ENCODE results near the gene MBNL2.

MBNL2 gene

GRCh38 chr13:97364827-97365226 lies 142.7 kb downstream of the MBNL2 start:
- H3K4me3 Mint-ChIP-seq, result no peak overlapping the region
- H3K9me3 Mint-ChIP-seq, result no peaks in the 10 kb centered on the region
- H3K36me3 Mint-ChIP-seq (ENCODE audit: low read depth), result peaks cover 3% of the 10 kb centered on the region
- peaks cover 10% of the 10 kb centered on the region for H3K4me1 Mint-ChIP-seq (ENCODE audit: low read depth)
- H3K27me3 Mint-ChIP-seq (ENCODE audit: low read depth), result no peaks in the 10 kb centered on the region
- no peak overlapping the region for H3K27ac Mint-ChIP-seq

- Mint-ChIP-seq H3K4me3 (no peak overlapping the region), H3K36me3 (ENCODE audit: low read depth) (peaks cover 3% of the 10 kb centered on the region), H3K27ac (no peak overlapping the region), H3K27me3 (ENCODE audit: low read depth) (no peaks in the 10 kb centered on the region), H3K4me1 (ENCODE audit: low read depth) (peaks cover 10% of the 10 kb centered on the region), H3K9me3 (no peaks in the 10 kb centered on the region)
These were observed 144.1 kb downstream of the MBNL2 start for GRCh38 chr13:97366172-97366688.

GRCh38 chr13:97367016-97367822 lies 145.1 kb downstream of the MBNL2 start:
- H3K4me3 Mint-ChIP-seq, result no peak overlapping the region
- peaks cover 3% of the 10 kb centered on the region for H3K36me3 Mint-ChIP-seq (ENCODE audit: low read depth)

GRCh38 chr13:97369261-97369893 lies 147.2 kb downstream of the MBNL2 start:
- Mint-ChIP-seq H3K27me3 (ENCODE audit: low read depth) (no peaks in the 10 kb centered on the region), H3K4me1 (ENCODE audit: low read depth) (peaks cover 10% of the 10 kb centered on the region), H3K9me3 (no peaks in the 10 kb centered on the region), H3K4me3 (peak overlapping the region; percentile 83), H3K36me3 (ENCODE audit: low read depth) (no peaks in the 10 kb centered on the region), H3K27ac (peak overlapping the region; percentile 85)

More at GRCh38 chr13:97367016-97367822, 145.1 kb downstream of the MBNL2 start:
- Mint-ChIP-seq H3K27me3 (ENCODE audit: low read depth) (no peaks in the 10 kb centered on the region), H3K9me3 (no peaks in the 10 kb centered on the region), H3K4me1 (ENCODE audit: low read depth) (peaks cover 10% of the 10 kb centered on the region), H3K27ac (no peak overlapping the region)

- Mint-ChIP-seq H3K4me1 (ENCODE audit: low read depth) (peaks cover 10% of the 10 kb centered on the region), H3K27me3 (ENCODE audit: low read depth) (no peaks in the 10 kb centered on the region), H3K27ac (no peak overlapping the region), H3K9me3 (no peaks in the 10 kb centered on the region), H3K36me3 (ENCODE audit: low read depth) (no peaks in the 10 kb centered on the region), H3K4me3 (no peak overlapping the region)
These were observed 149.5 kb downstream of the MBNL2 start for GRCh38 chr13:97371486-97372109.

- H3K4me1 Mint-ChIP-seq (ENCODE audit: low read depth), result peaks cover 8% of the 10 kb centered on the region
These were observed 150.8 kb downstream of the MBNL2 start for GRCh38 chr13:97372936-97373335.

GRCh38 chr13:97373787-97374186 lies 151.7 kb downstream of the MBNL2 start:
- H3K27ac Mint-ChIP-seq, result no peak overlapping the region
- no peaks in the 10 kb centered on the region for H3K9me3 Mint-ChIP-seq
- no peaks in the 10 kb centered on the region for H3K27me3 Mint-ChIP-seq (ENCODE audit: low read depth)
- H3K4me1 Mint-ChIP-seq (ENCODE audit: low read depth), result peaks cover 6% of the 10 kb centered on the region
- no peaks in the 10 kb centered on the region for H3K36me3 Mint-ChIP-seq (ENCODE audit: low read depth)
- H3K4me3 Mint-ChIP-seq, result no peak overlapping the region

More at GRCh38 chr13:97372936-97373335, 150.8 kb downstream of the MBNL2 start:
- Mint-ChIP-seq H3K27ac (no peak overlapping the region), H3K4me3 (no peak overlapping the region), H3K9me3 (no peaks in the 10 kb centered on the region), H3K36me3 (ENCODE audit: low read depth) (no peaks in the 10 kb centered on the region), H3K27me3 (ENCODE audit: low read depth) (no peaks in the 10 kb centered on the region)

GRCh38 chr13:97376981-97377380 lies 154.8 kb downstream of the MBNL2 start:
- Mint-ChIP-seq H3K4me1 (ENCODE audit: low read depth) (no peaks in the 10 kb centered on the region), H3K27me3 (ENCODE audit: low read depth) (no peaks in the 10 kb centered on the region), H3K36me3 (ENCODE audit: low read depth) (no peaks in the 10 kb centered on the region), H3K4me3 (no peak overlapping the region), H3K9me3 (no peaks in the 10 kb centered on the region), H3K27ac (no peak overlapping the region)

GRCh38 chr13:97379386-97379785 lies 157.3 kb downstream of the MBNL2 start:
- H3K27me3 Mint-ChIP-seq (ENCODE audit: low read depth), result no peaks in the 10 kb centered on the region
- H3K9me3 Mint-ChIP-seq, result no peaks in the 10 kb centered on the region
- H3K4me1 Mint-ChIP-seq (ENCODE audit: low read depth), result no peaks in the 10 kb centered on the region
- no peak overlapping the region for H3K4me3 Mint-ChIP-seq
- H3K36me3 Mint-ChIP-seq (ENCODE audit: low read depth), result peaks cover 2% of the 10 kb centered on the region
- no peak overlapping the region for H3K27ac Mint-ChIP-seq

GRCh38 chr13:97380696-97381095 lies 158.6 kb downstream of the MBNL2 start:
- no peaks in the 10 kb centered on the region for H3K27me3 Mint-ChIP-seq (ENCODE audit: low read depth)
- no peaks in the 10 kb centered on the region for H3K4me1 Mint-ChIP-seq (ENCODE audit: low read depth)
- no peaks in the 10 kb centered on the region for H3K9me3 Mint-ChIP-seq
- H3K27ac Mint-ChIP-seq, result no peak overlapping the region
- peaks cover 2% of the 10 kb centered on the region for H3K36me3 Mint-ChIP-seq (ENCODE audit: low read depth)
- no peak overlapping the region for H3K4me3 Mint-ChIP-seq

- no peak overlapping the region for H3K27ac Mint-ChIP-seq
- no peaks in the 10 kb centered on the region for H3K9me3 Mint-ChIP-seq
- no peaks in the 10 kb centered on the region for H3K27me3 Mint-ChIP-seq (ENCODE audit: low read depth)
- peaks cover 2% of the 10 kb centered on the region for H3K36me3 Mint-ChIP-seq (ENCODE audit: low read depth)
- no peak overlapping the region for H3K4me3 Mint-ChIP-seq
- H3K4me1 Mint-ChIP-seq (ENCODE audit: low read depth), result no peaks in the 10 kb centered on the region
These were observed 159.1 kb downstream of the MBNL2 start for GRCh38 chr13:97381189-97381588.

- Mint-ChIP-seq H3K27me3 (ENCODE audit: low read depth) (no peaks in the 10 kb centered on the region), H3K4me1 (ENCODE audit: low read depth) (peaks cover 3% of the 10 kb centered on the region), H3K27ac (no peak overlapping the region), H3K36me3 (ENCODE audit: low read depth) (peaks cover 2% of the 10 kb centered on the region), H3K9me3 (no peaks in the 10 kb centered on the region), H3K4me3 (no peak overlapping the region)
These were observed 160.1 kb downstream of the MBNL2 start for GRCh38 chr13:97382276-97382675.

- no peak overlapping the region for H3K4me3 Mint-ChIP-seq
- peaks cover 5% of the 10 kb centered on the region for H3K4me1 Mint-ChIP-seq (ENCODE audit: low read depth)
- H3K27ac Mint-ChIP-seq, result no peak overlapping the region
- no peaks in the 10 kb centered on the region for H3K9me3 Mint-ChIP-seq
- H3K36me3 Mint-ChIP-seq (ENCODE audit: low read depth), result peaks cover 2% of the 10 kb centered on the region
- no peaks in the 10 kb centered on the region for H3K27me3 Mint-ChIP-seq (ENCODE audit: low read depth)
These were observed 162.2 kb downstream of the MBNL2 start for GRCh38 chr13:97384371-97384770.

GRCh38 chr13:97385146-97385545 lies 163.0 kb downstream of the MBNL2 start:
- Mint-ChIP-seq H3K9me3 (no peaks in the 10 kb centered on the region), H3K27me3 (ENCODE audit: low read depth) (no peaks in the 10 kb centered on the region), H3K27ac (no peak overlapping the region), H3K4me3 (no peak overlapping the region), H3K36me3 (ENCODE audit: low read depth) (peaks cover 2% of the 10 kb centered on the region), H3K4me1 (ENCODE audit: low read depth) (peaks cover 5% of the 10 kb centered on the region)

GRCh38 chr13:97385854-97386253 lies 163.7 kb downstream of the MBNL2 start:
- no peak overlapping the region for H3K4me3 Mint-ChIP-seq
- H3K9me3 Mint-ChIP-seq, result no peaks in the 10 kb centered on the region
- H3K27ac Mint-ChIP-seq, result no peak overlapping the region
- H3K4me1 Mint-ChIP-seq (ENCODE audit: low read depth), result peaks cover 5% of the 10 kb centered on the region
- no peaks in the 10 kb centered on the region for H3K27me3 Mint-ChIP-seq (ENCODE audit: low read depth)
- peaks cover 2% of the 10 kb centered on the region for H3K36me3 Mint-ChIP-seq (ENCODE audit: low read depth)
